ENCODE results near the gene SLC38A8.

GRCh38 chr16:84059946-84060901 lies 17.6 kb upstream of the SLC38A8 start:
- TF ChIP-seq POLR2A (IDR thresholded peaks at IDR 0.05) (no peak), POLR2AphosphoS5 (IDR thresholded peaks at IDR 0.05) (no peak)
- TF ChIP-seq, protein P1, sequence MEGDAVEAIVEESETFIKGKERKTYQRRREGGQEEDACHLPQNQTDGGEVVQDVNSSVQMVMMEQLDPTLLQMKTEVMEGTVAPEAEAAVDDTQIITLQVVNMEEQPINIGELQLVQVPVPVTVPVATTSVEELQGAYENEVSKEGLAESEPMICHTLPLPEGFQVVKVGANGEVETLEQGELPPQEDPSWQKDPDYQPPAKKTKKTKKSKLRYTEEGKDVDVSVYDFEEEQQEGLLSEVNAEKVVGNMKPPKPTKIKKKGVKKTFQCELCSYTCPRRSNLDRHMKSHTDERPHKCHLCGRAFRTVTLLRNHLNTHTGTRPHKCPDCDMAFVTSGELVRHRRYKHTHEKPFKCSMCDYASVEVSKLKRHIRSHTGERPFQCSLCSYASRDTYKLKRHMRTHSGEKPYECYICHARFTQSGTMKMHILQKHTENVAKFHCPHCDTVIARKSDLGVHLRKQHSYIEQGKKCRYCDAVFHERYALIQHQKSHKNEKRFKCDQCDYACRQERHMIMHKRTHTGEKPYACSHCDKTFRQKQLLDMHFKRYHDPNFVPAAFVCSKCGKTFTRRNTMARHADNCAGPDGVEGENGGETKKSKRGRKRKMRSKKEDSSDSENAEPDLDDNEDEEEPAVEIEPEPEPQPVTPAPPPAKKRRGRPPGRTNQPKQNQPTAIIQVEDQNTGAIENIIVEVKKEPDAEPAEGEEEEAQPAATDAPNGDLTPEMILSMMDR (IDR thresholded peaks at IDR 0.05) = no peak
